Stomach smooth muscle (tissue), 2 donors: ENCODE results near the gene ARRDC2.
A peak's percentile ranks its signal among the peaks of the same experiment; 100 is the strongest.
"Not testable (repeated sequence)": the region's sequence is repeated elsewhere in the genome, so short reads cannot be mapped to it uniquely, and the experiment has no call there.

Source experiments
- H3K27ac ChIP-seq: one replicate; pipeline ENCODE4 v1.7.0; 2013; ENCODE audit warnings: mild to moderate bottlenecking, low read length, inconsistent platforms
- H3K27me3 ChIP-seq, 2 donors: one replicate each; pipeline ENCODE4 v1.7.0; 2013; ENCODE audit warnings: low read length in 2 of 2; ENCODE audit not compliant: insufficient read depth in 2 of 2, control insufficient read depth in 1 of 2
- H3K36me3 ChIP-seq, 2 donors: one replicate each; pipeline ENCODE4 v1.7.0; 2013; ENCODE audit warnings: low read length in 2 of 2; ENCODE audit not compliant: control insufficient read depth in 2 of 2, insufficient read depth in 2 of 2
- H3K4me1 ChIP-seq: one replicate; pipeline ENCODE4 v1.7.0; 2013; ENCODE audit warnings: low read length; ENCODE audit not compliant: control insufficient read depth, insufficient read depth
- H3K4me3 ChIP-seq, 2 donors: one replicate each; pipeline ENCODE4 v1.7.0; 2013; ENCODE audit warnings: low read length in 2 of 2
- H3K9ac ChIP-seq, 2 donors: one replicate each; pipeline ENCODE4 v1.7.0; 2013; ENCODE audit warnings: low read length in 2 of 2, mild to moderate bottlenecking in 1 of 2
- H3K9me3 ChIP-seq, 2 donors: one replicate each; pipeline ENCODE4 v1.7.0; 2013; ENCODE audit warnings: low read length in 2 of 2; ENCODE audit not compliant: control insufficient read depth in 2 of 2
- donor health status: healthy.
- donor health status: Pancreatic carcinoma.

The ARRDC2 gene

GRCh38 chr19:18005750-18006149, 2.2 kb upstream of the ARRDC2 start:
- H3K27ac ChIP-seq, H3K36me3 ChIP-seq, H3K9me3 ChIP-seq, H3K4me3 ChIP-seq, H3K27me3 ChIP-seq, H3K9ac ChIP-seq: not testable (repeated sequence)
- H3K4me1 ChIP-seq, result peaks cover 35% of the 10 kb centered on the region

GRCh38 chr19:18007044-18007916, 690 bp upstream of the ARRDC2 start:
- no peaks in the 10 kb centered on the region for H3K27me3 ChIP-seq
- H3K4me1 ChIP-seq, result peaks cover 22% of the 10 kb centered on the region
- peaks cover 4 to 6% of the 10 kb centered on the region in 2 donors for H3K36me3 ChIP-seq
- H3K9me3 ChIP-seq, result no peaks in the 10 kb centered on the region
- peak overlapping the region; percentile 66 to 85 for H3K4me3 ChIP-seq
- peak overlapping the region; percentile 50 to 69 for H3K9ac ChIP-seq
- H3K27ac ChIP-seq, result peak overlapping the region; percentile 71

- Histone ChIP-seq H3K4me3 (peak overlapping the region in 1 of 2 donors; percentile 85), H3K9me3 (no peaks in the 10 kb centered on the region), H3K9ac (no peak overlapping the region), H3K36me3 (peaks cover 17 to 18% of the 10 kb centered on the region in 2 donors), H3K27ac (no peak overlapping the region), H3K4me1 (peaks cover 19% of the 10 kb centered on the region), H3K27me3 (no peaks in the 10 kb centered on the region)
These were observed 844 bp downstream of the ARRDC2 start for GRCh38 chr19:18008814-18009213.

GRCh38 chr19:18009412-18010066, 1.6 kb downstream of the ARRDC2 start:
- H3K4me3 ChIP-seq, result peak overlapping the region in 1 of 2 donors; percentile 3
- H3K9me3 ChIP-seq, result no peaks in the 10 kb centered on the region
- H3K9ac ChIP-seq, result no peak overlapping the region
- no peak overlapping the region for H3K27ac ChIP-seq
- H3K4me1 ChIP-seq, result peaks cover 19% of the 10 kb centered on the region
- peaks cover 18% of the 10 kb centered on the region in 2 donors for H3K36me3 ChIP-seq
- no peaks in the 10 kb centered on the region for H3K27me3 ChIP-seq

DNA sequence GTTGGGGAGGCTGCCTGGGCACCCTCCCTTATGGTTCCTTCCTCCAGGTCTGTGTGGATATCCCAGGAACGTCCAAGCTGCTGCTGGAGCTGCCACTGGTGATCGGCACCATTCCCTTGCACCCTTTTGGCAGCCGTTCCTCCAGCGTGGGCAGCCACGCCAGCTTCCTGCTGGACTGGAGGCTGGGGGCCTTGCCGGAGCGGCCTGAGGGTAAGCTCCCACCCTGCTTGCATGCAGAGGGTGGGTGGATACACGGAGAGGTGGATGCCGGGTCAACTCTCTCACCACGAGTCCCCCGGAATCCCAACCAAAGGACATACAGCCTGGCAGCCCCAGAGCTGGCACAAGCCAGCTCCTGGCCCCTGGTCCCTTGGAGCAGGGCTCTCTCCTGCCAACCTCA, 2.2 kb downstream of the ARRDC2 start:
- Histone ChIP-seq H3K4me3 (no peak overlapping the region), H3K36me3 (peaks cover 18% of the 10 kb centered on the region in 2 donors), H3K9me3 (no peaks in the 10 kb centered on the region), H3K4me1 (peaks cover 19% of the 10 kb centered on the region), H3K27me3 (no peaks in the 10 kb centered on the region), H3K27ac (no peak overlapping the region), H3K9ac (no peak overlapping the region)

DNA sequence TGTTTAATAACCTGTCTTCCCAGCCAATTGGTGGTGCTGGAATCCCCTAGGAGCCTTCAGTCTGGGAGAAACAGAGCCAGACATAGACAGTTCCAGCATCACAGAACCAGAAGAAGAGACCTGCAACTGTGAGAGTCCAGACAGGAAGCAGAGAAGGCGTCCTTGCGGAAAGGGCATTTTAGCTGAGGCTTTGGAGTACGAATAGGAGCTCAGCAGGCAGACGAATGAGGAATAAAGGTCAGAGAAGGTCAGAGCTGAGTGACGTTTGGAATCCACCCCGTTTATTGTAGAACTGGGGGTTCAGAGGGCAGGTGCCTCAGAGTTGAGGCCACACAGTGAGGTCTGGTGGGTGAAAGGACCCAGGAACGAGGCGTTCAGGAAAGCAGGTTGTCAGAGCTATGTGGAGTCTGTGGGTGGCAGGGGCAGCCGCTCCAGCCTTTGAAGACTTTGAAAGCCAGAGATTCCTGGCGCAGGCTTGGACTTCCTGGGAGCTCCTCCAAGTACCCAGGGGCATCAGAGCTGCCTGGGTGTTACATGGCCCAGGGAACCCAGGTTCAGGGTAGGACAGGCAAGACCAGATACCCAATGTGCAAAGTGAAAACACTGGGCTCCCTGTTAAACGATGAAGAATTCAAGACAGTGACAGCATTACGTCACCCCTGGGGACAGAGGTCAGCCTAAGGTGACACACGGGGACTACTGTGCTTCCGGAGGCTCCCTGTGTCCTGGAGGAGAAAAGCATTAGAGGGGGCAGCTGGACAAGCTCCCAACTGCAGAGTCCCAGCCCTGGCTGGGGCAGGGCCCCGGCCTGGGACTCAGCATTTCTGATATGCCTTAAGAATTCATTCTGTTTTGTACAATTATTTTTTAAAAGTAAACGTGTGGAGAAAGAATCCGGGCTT, 5.5 kb downstream of the ARRDC2 start:
- H3K4me1 ChIP-seq, result peaks cover 12% of the 10 kb centered on the region
- H3K27me3 ChIP-seq, result no peaks in the 10 kb centered on the region
- peaks cover 18% of the 10 kb centered on the region in 2 donors for H3K36me3 ChIP-seq
- H3K9ac ChIP-seq, result no peak overlapping the region
- H3K4me3 ChIP-seq, result no peak overlapping the region
- H3K27ac ChIP-seq, result no peak overlapping the region
- H3K9me3 ChIP-seq, result no peaks in the 10 kb centered on the region

- H3K4me3 ChIP-seq, result no peak overlapping the region
- H3K9ac ChIP-seq, result no peak overlapping the region
- H3K36me3 ChIP-seq, result peaks cover 18% of the 10 kb centered on the region in 2 donors
These were observed 6.2 kb downstream of the ARRDC2 start for GRCh38 chr19:18014197-18014596.

DNA sequence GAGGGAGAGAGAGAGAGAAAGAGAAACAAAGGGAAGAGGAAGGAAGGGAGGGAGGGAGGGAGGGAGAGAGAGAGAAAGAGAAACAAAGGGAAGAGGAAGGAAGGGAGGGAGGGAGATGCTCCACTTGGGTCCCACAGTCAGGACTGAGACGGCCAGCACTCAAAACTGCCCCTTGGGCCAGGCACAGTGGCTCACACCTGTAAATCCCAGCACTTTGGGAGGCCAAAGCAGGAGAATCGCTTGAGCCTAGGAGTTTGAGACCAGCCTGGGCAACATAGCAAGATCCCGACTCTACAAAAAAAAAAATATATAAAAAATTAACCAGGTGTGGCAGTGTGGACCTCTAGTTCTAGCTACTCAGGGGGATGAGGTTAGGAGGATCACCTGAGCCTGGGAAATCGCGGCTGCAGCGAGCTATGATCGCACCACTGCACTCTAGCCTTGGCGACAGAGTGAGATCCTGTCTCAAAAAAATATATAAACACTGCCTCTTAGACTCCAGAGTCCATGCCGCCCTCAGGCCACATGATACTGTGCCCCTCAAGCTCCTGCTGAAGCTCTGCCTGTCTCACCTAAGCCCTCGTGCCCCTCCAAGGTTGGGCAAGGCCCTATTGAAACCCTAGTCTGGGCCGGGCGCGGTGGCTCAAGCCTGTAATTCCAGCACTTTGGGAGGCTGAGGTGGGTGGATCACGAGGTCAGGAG, 8.4 kb downstream of the ARRDC2 start:
- Histone ChIP-seq H3K9ac (no peak overlapping the region), H3K27me3 (no peaks in the 10 kb centered on the region), H3K4me3 (no peak overlapping the region), H3K36me3 (peaks cover 12 to 14% of the 10 kb centered on the region in 2 donors), H3K4me1 (peaks cover 17% of the 10 kb centered on the region), H3K27ac (no peak overlapping the region), H3K9me3 (no peaks in the 10 kb centered on the region)

More at GRCh38 chr19:18014197-18014596, 6.2 kb downstream of the ARRDC2 start:
- Histone ChIP-seq H3K9me3 (no peaks in the 10 kb centered on the region), H3K27me3 (no peaks in the 10 kb centered on the region), H3K27ac (no peak overlapping the region), H3K4me1 (peaks cover 5% of the 10 kb centered on the region)

- Histone ChIP-seq H3K9ac (no peak overlapping the region), H3K27me3 (no peaks in the 10 kb centered on the region), H3K27ac (no peak overlapping the region), H3K4me1 (peaks cover 24% of the 10 kb centered on the region), H3K9me3 (no peaks in the 10 kb centered on the region), H3K36me3 (peaks cover 12 to 14% of the 10 kb centered on the region in 2 donors), H3K4me3 (no peak overlapping the region)
These were observed 9.5 kb downstream of the ARRDC2 start for GRCh38 chr19:18017275-18018083.
